Adipocyte (in vitro differentiated cells): ENCODE results near the gene R3HDM2.

ENCODE experiments used
- DNase-seq: peaks from one replicate; pipeline ENCODE4 v3.0.0-alpha.2; 2015; ENCODE audit warnings: low read depth
- H3K27me3 ChIP-seq: replicated peaks from 2 replicates; pipeline ENCODE4 v1.7.0; 2013; ENCODE audit warnings: mild to moderate bottlenecking, low read length, moderate library complexity; ENCODE audit not compliant: control insufficient read depth, insufficient read depth
- H3K36me3 ChIP-seq: 2 replicates; pipeline ENCODE4 v1.7.0; 2013; ENCODE audit warnings: low read length, mild to moderate bottlenecking, moderate library complexity; ENCODE audit not compliant: control insufficient read depth, insufficient read depth, severe bottlenecking
- H3K4me1 ChIP-seq: 2 replicates; pipeline ENCODE4 v1.7.0; 2013; ENCODE audit warnings: mild to moderate bottlenecking, low read length, moderate library complexity; ENCODE audit not compliant: control insufficient read depth, insufficient read depth
- H3K4me3 ChIP-seq: 2 replicates; pipeline ENCODE4 v1.7.0; 2013; ENCODE audit warnings: mild to moderate bottlenecking, low read length, moderate library complexity
- H3K9ac ChIP-seq: 2 replicates; pipeline ENCODE4 v1.7.0; 2013; ENCODE audit warnings: mild to moderate bottlenecking, low read length, moderate library complexity
- H3K9me3 ChIP-seq: 2 replicates; pipeline ENCODE4 v1.7.0; 2013; ENCODE audit warnings: mild to moderate bottlenecking, low read length, moderate library complexity; ENCODE audit not compliant: control insufficient read depth

Gene R3HDM2

DNA sequence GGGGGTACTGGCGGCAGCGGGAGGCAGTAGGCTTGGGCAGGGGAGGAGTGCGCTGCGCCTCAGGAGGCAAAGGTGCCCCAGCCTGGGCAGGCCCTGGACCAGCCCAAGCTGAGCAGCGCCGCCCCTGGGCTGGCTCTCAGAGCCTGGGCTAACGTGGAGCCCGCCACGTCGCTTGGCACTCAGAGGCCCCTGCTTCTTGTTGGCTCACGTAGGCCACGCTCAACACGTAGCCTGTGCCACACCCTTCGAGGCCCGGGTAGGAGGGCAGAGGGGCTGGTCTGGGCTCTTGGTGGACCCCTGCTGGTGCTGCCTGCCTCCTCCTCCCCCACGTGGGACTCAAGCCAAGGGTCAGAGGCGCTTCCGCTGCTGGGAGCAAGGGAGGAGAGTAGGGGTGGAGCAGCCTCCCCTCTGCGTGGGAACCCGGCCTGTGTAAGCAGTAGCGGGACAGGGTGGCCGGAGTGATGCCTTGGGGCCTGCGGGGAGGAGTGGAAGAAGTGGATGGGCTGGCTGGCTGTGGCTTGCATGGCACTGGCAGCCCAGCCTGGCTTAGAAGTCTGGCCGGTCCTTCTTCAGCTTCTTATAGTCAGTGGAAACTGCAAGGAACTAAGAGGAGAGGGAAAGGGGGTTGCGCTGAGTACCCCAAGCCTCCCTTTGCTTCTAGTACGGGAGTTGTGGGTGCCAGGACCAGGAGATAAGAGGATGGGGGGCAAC lies 195.7 kb downstream of the R3HDM2 start:
- H3K4me1 ChIP-seq: peaks cover 48% of the 10 kb centered on the region
- H3K9me3 ChIP-seq: no peaks in the 10 kb centered on the region
- H3K36me3 ChIP-seq: peaks cover 37% of the 10 kb centered on the region
- no peak overlapping the region for H3K4me3 ChIP-seq
- no peaks in the 10 kb centered on the region for H3K27me3 ChIP-seq
- H3K9ac ChIP-seq: peak overlapping the region; percentile 11
- no peak for DNase-seq

DNA sequence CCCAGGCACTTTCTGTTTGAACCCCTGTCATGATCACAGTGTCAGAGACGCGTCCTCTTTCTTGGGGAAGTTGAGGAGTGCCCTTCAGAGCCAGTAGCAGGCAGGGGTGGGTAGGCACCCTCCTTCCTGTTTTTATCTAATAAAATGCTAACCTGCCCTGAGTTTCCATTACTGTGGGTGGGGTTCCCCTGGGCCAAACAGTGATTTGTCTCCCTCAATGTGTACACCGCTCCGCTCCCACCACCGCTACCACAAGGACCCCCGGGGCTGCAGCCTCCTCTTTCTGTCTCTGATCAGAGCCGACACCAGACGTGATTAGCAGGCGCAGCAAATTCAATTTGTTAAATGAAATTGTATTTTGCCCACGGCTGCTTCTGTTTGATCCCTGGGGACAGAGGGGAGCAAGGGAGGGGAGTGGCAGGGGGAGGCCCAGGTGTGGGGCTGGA lies 196.2 kb downstream of the R3HDM2 start:
- Histone ChIP-seq H3K27me3 (no peaks in the 10 kb centered on the region), H3K9me3 (no peaks in the 10 kb centered on the region), H3K4me3 (no peak overlapping the region), H3K36me3 (peaks cover 37% of the 10 kb centered on the region), H3K4me1 (peaks cover 45% of the 10 kb centered on the region), H3K9ac (no peak overlapping the region)
- DNase-seq: no peak

DNA sequence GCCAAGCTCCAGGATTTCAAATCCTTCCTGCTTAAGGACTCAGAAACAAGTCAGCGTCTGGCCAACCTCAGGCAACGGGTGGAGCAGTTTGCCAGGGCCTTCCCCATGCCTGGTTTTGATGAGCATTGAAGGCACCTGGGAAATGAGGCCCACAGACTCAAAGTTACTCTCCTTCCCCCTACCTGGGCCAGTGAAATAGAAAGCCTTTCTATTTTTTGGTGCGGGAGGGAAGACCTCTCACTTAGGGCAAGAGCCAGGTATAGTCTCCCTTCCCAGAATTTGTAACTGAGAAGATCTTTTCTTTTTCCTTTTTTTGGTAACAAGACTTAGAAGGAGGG lies 196.6 kb downstream of the R3HDM2 start:
- Histone ChIP-seq H3K4me1 (peaks cover 45% of the 10 kb centered on the region), H3K27me3 (no peaks in the 10 kb centered on the region), H3K9me3 (no peaks in the 10 kb centered on the region), H3K9ac (no peak overlapping the region), H3K36me3 (peaks cover 37% of the 10 kb centered on the region), H3K4me3 (peak overlapping the region; percentile 6)
- no peak for DNase-seq

DNA sequence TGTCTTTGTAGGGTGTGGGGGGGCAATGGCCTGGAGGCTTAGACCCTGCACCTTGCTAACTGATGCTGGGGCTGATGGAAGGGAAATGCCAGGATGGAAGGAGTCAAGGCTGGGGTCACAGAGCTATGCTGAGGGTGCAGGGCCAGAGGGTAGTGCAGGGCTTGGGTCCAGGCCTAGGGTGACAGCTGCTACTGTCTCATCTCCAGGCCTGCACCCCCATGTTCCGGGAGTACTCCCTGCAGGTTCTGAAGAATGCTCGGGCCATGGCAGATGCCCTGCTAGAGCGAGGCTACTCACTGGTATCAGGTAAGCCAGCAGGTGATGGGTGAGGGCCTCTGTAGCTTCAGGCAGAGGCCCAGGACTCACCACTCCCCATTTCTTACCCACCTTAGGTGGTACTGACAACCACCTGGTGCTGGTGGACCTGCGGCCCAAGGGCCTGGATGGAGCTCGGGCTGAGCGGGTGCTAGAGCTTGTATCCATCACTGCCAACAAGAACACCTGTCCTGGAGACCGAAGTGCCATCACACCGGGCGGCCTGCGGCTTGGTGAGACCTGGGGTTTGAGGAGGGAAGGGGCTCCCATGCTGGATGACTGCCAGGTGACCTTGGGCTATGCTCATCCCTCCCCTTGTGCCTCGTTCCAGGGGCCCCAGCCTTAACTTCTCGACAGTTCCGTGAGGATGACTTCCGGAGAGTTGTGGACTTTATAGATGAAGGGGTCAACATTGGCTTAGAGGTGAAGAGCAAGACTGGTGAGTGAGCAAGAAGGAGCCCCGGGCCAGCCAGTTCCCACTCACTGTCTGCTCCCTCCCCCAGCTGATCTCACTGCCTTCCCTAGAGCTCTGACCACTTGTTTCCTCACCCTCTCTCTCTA lies 197.2 kb downstream of the R3HDM2 start:
- DNase-seq: no peak
- no peaks in the 10 kb centered on the region for H3K27me3 ChIP-seq
- peaks cover 37% of the 10 kb centered on the region for H3K36me3 ChIP-seq
- no peak overlapping the region for H3K9ac ChIP-seq
- peak overlapping the region; percentile 6 for H3K4me3 ChIP-seq
- peaks cover 47% of the 10 kb centered on the region for H3K4me1 ChIP-seq
- H3K9me3 ChIP-seq: no peaks in the 10 kb centered on the region

DNA sequence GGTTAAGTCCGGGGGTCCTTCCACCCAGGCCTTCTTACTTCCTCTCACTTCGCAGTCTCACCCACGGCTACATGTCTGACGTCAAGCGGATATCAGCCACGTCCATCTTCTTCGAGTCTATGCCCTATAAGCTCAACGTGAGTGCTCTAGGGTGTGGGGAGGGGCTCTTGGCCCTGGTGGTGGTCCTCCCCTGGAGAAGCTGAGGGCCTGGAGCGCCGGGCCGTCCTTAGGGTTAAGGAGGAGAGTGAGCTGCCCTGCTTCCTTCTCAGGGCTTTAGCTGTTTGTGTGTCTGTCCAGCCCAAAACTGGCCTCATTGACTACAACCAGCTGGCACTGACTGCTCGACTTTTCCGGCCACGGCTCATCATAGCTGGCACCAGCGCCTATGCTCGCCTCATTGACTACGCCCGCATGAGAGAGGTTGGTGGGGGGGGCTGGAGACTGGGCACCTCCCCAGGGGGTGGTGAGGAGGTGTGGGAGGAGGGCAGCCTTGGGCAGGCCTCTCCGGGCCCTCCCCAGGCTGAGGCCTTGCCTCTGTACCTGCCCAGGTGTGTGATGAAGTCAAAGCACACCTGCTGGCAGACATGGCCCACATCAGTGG lies 198.6 kb downstream of the R3HDM2 start:
- peak overlapping the region; percentile 87 for H3K4me3 ChIP-seq
- no peaks in the 10 kb centered on the region for H3K27me3 ChIP-seq
- H3K36me3 ChIP-seq: peaks cover 37% of the 10 kb centered on the region
- peak overlapping the region; percentile 96 for H3K9ac ChIP-seq
- DNase-seq: no peak
- peaks cover 48% of the 10 kb centered on the region for H3K4me1 ChIP-seq
- H3K9me3 ChIP-seq: no peaks in the 10 kb centered on the region

DNA sequence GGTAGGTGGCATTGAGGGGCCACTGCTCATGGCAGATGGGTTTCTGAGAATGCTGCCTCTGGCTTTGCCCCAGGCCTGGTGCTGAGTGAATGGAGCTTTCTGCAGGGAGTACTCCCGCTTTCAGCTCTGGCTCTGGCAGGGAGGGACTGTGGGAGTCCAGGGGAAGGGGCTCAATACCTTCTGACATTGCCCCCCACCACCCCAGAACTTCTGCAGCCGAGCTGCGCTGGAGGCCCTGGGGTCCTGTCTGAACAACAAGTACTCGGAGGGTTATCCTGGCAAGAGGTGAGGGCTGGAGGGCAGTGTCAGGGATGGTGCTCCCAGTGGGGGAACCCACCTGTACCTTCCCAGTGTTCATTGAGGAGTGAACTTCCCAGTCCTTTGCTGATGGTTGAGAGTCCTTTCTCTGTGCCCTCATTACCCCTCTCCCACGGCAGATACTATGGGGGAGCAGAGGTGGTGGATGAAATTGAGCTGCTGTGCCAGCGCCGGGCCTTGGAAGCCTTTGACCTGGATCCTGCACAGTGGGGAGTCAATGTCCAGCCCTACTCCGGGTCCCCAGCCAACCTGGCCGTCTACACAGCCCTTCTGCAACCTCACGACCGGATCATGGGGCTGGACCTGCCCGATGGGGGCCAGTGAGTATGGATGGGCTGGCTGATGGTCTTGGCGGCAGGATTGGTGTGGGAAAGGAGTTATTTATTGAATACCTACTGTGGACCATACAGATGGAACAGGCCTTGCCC lies 199.4 kb downstream of the R3HDM2 start:
- peaks cover 37% of the 10 kb centered on the region for H3K36me3 ChIP-seq
- DNase-seq: no peak
- H3K4me1 ChIP-seq: peaks cover 50% of the 10 kb centered on the region
- peak overlapping the region; percentile 87 for H3K4me3 ChIP-seq
- H3K9me3 ChIP-seq: no peaks in the 10 kb centered on the region
- peak overlapping the region; percentile 96 for H3K9ac ChIP-seq
- no peaks in the 10 kb centered on the region for H3K27me3 ChIP-seq

DNA sequence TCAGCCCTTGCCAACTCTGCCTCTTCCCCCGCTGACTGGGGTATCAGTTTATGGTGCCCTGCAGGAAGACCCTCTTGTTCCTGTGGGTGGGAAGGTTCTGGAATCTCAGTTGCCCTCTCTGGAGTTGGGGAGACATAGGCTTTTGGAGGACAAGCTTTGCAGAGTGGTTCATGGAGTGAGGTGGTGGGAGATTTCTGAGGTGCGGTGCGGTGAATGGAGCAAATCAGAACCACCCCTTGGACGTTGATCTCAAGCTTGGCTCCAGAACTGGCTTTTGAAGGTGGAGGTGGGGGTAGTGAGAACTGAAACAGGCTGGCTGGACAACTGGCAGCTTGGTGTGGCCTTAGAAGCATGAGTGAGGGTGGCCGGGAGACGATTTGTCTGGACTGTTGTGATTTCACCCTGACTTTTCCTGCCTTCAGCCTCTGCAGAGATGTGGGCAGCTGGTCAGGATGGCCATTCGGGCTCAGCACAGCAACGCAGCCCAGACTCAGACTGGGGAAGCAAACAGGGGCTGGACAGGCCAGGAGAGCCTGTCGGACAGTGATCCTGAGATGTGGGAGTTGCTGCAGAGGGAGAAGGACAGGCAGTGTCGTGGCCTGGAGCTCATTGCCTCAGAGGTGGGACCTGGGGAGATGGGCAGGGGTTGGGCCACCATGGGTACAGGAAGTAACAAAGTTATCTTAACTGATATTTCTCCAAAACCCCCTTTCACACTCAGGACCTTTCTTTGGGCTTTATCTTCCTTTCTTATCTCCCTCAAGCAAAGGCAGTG lies 200.3 kb downstream of the R3HDM2 start:
- Histone ChIP-seq H3K36me3 (peaks cover 37% of the 10 kb centered on the region), H3K4me3 (peak overlapping the region; percentile 87), H3K9ac (peak overlapping the region; percentile 96), H3K27me3 (no peaks in the 10 kb centered on the region), H3K9me3 (no peaks in the 10 kb centered on the region), H3K4me1 (peaks cover 50% of the 10 kb centered on the region)
- DNase-seq: no peak

DNA sequence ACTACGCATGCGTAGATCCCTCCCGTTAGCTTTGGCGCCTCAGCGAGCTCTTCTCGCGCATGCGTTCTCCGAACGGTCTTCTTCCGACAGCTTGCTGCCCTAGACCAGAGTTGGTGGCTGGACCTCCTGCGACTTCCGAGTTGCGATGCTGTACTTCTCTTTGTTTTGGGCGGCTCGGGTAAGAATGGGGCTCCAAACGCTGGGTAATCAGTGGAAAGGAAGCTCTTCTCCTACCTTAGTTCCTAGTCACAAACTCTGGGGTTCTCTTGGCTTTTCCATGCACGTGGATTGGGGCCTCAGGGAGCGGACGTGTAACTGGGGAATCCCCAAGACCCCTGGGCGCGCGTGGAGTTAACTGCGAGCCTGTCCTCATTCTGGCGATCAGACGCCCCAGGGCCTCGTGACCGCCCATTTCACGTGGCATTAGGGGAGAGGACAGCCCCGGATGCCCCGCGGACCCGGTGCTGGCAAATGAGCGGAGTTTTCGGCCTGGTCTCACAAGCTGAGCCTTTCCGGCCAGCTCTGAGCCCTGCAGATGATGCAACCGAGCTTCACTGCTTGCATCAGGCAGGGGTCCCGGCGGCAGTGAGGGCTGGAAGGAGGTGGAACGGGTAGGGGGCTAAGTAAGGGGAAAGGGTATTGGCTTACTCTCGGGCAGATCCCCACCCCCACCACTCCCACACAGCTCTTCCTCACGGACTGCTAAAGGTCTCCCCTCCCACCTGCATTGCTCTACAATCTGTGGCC lies 201.0 kb downstream of the R3HDM2 start, which contains the start of gene SHMT2:
Gene SHMT2, plus strand, starts transcription at position 78 of the 747 bp plus-strand sequence. Its CDS starts 68 bp downstream, at position 146.
- peak; percentile 99 for DNase-seq
- H3K4me3 ChIP-seq: peak within 1 kb of the TSS; percentile 87
- H3K36me3 ChIP-seq: peaks cover 37% of the 10 kb centered on the region
- H3K9ac ChIP-seq: peak within 1 kb of the TSS; percentile 96
- no peaks in the 10 kb centered on the region for H3K9me3 ChIP-seq
- no peaks in the 10 kb centered on the region for H3K27me3 ChIP-seq
- peaks cover 45% of the 10 kb centered on the region for H3K4me1 ChIP-seq

DNA sequence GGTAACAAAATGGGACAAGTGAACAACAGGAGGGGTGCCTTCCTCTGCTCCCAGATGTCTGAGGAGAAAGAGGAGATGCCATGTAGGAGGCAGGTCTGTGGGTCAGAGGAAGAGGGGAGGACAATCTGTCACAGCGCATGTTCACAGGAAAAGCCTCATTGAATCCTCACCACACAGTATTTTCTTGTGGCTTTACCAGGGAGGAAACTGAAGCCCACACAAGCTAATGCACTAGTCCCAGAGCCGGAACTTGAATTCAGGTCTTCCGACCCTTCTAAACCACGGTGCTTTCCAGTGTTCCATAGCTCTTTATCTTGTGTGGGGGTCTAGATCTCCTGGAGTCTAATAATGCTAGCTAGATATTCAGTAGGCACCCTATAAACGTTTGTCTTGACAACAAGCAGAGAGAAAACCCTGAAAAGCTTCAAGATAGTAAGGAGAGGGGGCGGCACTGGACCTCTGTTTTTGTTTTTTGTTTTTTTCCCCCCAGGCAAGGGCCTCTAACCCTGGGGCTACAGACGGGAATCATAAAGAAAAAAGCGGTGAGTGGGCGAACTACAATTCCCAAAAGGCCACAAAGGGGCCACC lies 201.7 kb downstream of the R3HDM2 start:
- Histone ChIP-seq H3K4me1 (peaks cover 40% of the 10 kb centered on the region), H3K9ac (peak overlapping the region; percentile 96), H3K27me3 (no peaks in the 10 kb centered on the region), H3K9me3 (no peaks in the 10 kb centered on the region), H3K4me3 (peak overlapping the region; percentile 87), H3K36me3 (peaks cover 31% of the 10 kb centered on the region)
- DNase-seq: no peak
